AG08395 (cell line): ENCODE results near the gene RPGRIP1.
"Not testable (repeated sequence)": the region's sequence is repeated elsewhere in the genome, so short reads cannot be mapped to it uniquely, and the experiment has no call there.

Experiments
- DNase-seq: peaks from one replicate; pipeline ENCODE4 v3.0.0; 2012; ENCODE audit warnings: mixed read lengths, low spot score

RPGRIP1 gene

DNA sequence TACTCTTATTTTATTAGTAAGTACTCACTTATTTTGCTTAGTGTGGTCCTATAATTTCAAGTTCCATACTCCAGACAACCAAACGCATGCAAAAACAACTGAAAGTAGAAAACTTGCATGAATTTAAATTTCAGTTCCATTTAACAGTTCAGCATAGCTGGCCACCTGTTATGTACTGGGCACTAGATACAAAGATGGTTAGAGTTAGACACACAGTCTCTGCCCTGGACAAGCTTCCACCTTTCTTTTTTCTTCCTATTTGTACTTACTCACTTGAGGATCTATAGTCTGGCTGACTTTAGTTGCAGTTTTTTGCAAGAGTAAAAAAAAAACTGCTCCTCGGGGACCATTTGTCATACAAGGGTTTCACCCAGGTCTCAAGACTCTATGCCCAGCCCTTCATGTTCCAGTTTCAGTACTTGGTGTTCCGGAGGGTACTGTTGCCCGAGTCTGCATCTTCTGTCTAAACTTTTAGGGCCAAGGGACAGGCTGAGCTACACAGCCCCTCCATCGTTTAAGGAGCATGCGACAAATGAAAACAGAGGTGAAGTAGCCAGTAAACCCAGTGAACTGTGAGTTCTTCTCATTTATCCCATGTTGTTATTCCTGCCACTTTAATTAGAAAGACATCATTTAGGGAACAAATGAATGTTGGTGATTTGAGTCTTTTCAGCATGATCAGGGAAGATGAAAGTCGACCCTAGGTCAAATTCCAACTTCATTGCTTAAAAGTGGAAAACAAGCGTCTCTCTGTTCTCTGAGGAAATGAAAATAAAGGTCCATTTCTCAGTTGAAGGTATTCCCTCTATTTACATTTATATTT is 22.3 kb downstream of the RPGRIP1 start:
- no peak for DNase-seq

GRCh38 chr14:21302836-21303140 is 22.9 kb downstream of the RPGRIP1 start:
- not testable (repeated sequence) for DNase-seq

- DNase-seq, result no peak
Measured at GRCh38 chr14:21307637-21308036, 27.8 kb downstream of the RPGRIP1 start.

DNA sequence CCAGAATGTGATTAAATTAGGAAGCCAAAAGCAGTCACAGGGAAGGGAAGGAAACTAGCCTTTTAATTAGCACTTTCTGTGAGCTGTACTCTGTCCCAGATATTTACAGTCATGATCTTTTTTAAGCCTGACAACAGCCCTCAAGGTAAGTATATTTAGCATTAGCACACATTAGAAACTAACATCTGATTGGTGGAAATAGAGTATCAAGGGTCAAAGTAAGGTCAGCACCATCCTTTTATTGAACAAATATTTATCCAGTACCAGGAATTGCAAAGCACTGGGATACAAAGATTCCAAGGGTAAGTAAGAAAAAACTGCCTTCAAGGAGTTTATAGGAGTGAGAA is 28.2 kb downstream of the RPGRIP1 start:
- DNase-seq, result no peak

- no peak for DNase-seq
Measured at GRCh38 chr14:21308479-21309237, 28.8 kb downstream of the RPGRIP1 start.

GRCh38 chr14:21309238-21309636 is 29.4 kb downstream of the RPGRIP1 start:
- no peak for DNase-seq

- DNase-seq, result no peak
Measured at GRCh38 chr14:21309956-21310355, 30.1 kb downstream of the RPGRIP1 start.

DNA sequence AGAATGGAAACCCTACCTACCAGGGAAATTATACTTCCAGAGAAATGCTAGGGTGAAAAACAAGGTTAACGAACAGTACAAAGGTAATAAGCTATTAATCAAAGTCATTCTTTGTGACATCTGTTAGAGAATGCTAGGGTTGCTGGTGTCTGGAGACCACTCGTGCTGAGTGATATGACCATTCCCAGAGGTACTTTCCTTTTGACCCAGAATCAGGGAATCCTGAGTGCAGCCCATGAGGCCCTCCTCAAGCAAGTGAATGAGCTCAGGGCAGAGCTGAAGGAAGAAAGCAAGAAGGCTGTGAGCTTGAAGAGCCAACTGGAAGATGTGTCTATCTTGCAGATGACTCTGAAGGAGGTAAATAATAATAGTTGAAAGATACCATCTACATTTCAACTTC is 31.7 kb downstream of the RPGRIP1 start:
- no peak for DNase-seq

DNA sequence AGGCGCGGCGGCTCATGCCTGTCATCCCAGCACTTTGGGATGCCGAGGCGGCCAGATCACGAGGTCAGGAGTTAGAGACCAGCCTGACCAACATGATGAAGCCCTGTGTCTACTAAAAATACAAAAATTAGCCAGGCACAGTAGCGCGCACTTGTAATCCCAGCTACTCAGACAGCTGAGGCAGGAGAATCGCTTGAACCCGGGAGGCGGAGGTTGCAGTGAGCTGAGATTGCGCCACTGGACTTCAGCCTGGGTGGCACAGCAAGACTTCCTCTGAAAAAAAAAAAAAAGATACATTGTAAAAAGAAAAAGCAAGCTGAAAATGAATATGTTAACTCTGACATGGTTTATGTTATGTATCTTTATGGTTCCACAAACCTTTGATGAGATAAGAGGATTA is 33.6 kb downstream of the RPGRIP1 start:
- DNase-seq, result no peak

- no peak for DNase-seq
Measured at GRCh38 chr14:21317398-21317797, 37.5 kb downstream of the RPGRIP1 start.

DNA sequence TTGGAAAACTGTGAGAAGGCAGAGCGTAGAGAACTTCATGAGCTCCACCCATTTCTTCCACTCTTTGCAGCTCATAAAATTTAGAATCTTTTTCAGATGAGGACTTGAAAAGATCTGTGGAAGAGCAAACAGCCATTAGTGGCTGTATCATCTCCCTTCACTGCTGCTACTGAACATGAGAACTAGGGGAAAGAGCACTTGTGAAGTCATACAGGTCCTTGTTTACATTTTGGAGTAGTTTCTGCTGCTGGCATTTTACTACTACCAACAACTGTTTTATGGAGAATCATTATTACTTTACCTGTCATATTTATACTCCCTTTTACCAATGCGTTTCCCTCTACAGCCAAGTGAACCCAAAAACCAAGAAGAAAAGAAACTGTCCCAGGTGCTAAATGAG is 41.0 kb downstream of the RPGRIP1 start:
- no peak for DNase-seq

DNA sequence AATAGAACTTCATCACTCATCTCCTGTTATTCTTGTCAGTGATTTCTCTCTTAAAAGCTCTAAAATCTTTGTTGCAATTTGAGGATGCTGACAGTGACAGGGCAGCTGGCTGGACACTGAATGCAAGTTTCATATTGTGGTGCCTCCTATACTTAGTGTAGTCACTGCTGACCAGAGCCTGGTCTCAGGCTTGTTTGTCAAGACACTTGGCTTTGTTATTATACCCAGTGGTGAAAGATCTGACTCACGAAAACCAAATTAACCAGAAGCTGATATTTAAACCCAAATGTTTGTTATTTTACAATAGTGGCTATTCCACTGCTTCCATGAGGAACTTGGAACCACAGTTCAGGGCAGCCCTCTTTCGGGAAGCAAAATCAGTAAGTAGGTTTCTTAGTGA is 42.8 kb downstream of the RPGRIP1 start:
- DNase-seq, result no peak

- no peak for DNase-seq
Measured at GRCh38 chr14:21326972-21327371, 47.1 kb downstream of the RPGRIP1 start.
